Measurements from ENCODE around the gene LYSMD1.

GRCh38 chr1:151130987-151131586 is 34.6 kb downstream of the LYSMD1 start:
- TF ChIP-seq RAD21 (IDR thresholded peaks at IDR 0.05; ENCODE audit: low read length): no peak
- no peak for TF ChIP-seq USF2 (IDR thresholded peaks at IDR 0.05; ENCODE audit: low read depth, low read length)
- no peak for TF ChIP-seq CTCF (conservative IDR thresholded peaks at IDR 0.05; ENCODE audit: low read depth, low read length)
- no peak for TF ChIP-seq RFX5 (IDR thresholded peaks at IDR 0.05; ENCODE audit: low read depth, low read length)
- no peak for TF ChIP-seq POLR2A (IDR thresholded peaks at IDR 0.05; ENCODE audit: low read depth, low read length)
- TF ChIP-seq CEBPB (IDR thresholded peaks at IDR 0.05; ENCODE audit: low read depth, low read length): no peak

Data from IMR-90 (cell line).